Right lobe of liver (tissue), 6 donors: ENCODE results near the gene MYL12A. TPM values are rescaled to one million over a fixed set of nuclear protein-coding genes. Genes with fewer than 3 reads are reported as not detected.

ENCODE experiments used
- ATAC-seq, 4 donors: fragments of 200-7000 bp; cut with Tn5 transposase; one replicate each; pipeline ENCODE4 v1.9.1; 2020; ENCODE audit warnings: mild to moderate bottlenecking in 4 of 4, moderate library complexity in 4 of 4
- DNase-seq, 3 donors: peaks; one replicate each; pipeline ENCODE4 v3.0.0-alpha.2; 2020
- H3K27ac ChIP-seq, 3 donors: fragments of 200-600 bp; one replicate each; pipeline ENCODE4 v1.8.0; 2022
- H3K27me3 ChIP-seq, 2 donors: fragments of 200-600 bp; one replicate each; pipeline ENCODE4 v1.8.0; 2022
- H3K36me3 ChIP-seq, 4 donors: fragments of 200-600 bp; sonication (generic) in 1 of 4; one replicate each; pipeline versions ENCODE4 v1.5.1 to v1.8.0; 2017 to 2022; ENCODE audit warnings: control low read depth in 1 of 4
- H3K4me1 ChIP-seq, 4 donors: fragments of 200-600 bp; sonication (generic) in 1 of 4; one replicate each; pipeline versions ENCODE4 v1.5.1 to v1.8.0; 2017 to 2022; ENCODE audit warnings: control low read depth in 1 of 4
- H3K4me3 ChIP-seq, 3 donors: fragments of 200-600 bp; one replicate each; pipeline ENCODE4 v1.8.0; 2022
- H3K9me3 ChIP-seq, 4 donors: fragments of 200-600 bp; sonication (generic) in 1 of 4; one replicate each; pipeline versions ENCODE4 v1.5.1 to v1.8.0; 2017 to 2022; ENCODE audit warnings: control low read depth in 1 of 4
- CTCF ChIP-seq, 4 donors: fragments of 200-600 bp in 3 of 4; fragments of 450-650 bp in 1 of 4; IDR thresholded peaks; one replicate each; pipeline versions ENCODE4 v1.5.1 to v1.8.0; 2016 to 2022; ENCODE audit warnings: antibody characterized with exemption in 4 of 4, mild to moderate bottlenecking in 2 of 4
- POLR2A ChIP-seq: fragments of 450-650 bp; IDR thresholded peaks from one replicate; pipeline ENCODE4 v1.6.1; 2017; ENCODE audit warnings: antibody characterized with exemption, mild to moderate bottlenecking
- WGBS: methylation state at CpG from one replicate; pipeline ENCODE4 v1.1.6; 2018; ENCODE audit warnings: low coverage, low lambda C conversion rate; ENCODE audit not compliant: insufficient coverage; ENCODE audit errors: missing lambda C conversion rate; 5-methylcytosine and 5-hydroxymethylcytosine counted together
- intact Hi-C, 2 donors: fragments of 100-400 bp; cut with DNase I; formaldehyde crosslinking; loops; one replicate each; pipeline versions ENCODE4 v1.11.2 to v1.14.1; 2022
- total RNA-seq, 6 experiments: library from RNA; depleted of rRNA in 2 of 6; stranded (reverse); fragments of >200 nt in 2 of 6; fragmentation: NEBNext Ultra II Directional in 3 of 6; extraction: Animal tissue kit (Norgen Biotek cat#: 25700) in 3 of 6; gene quantifications; one replicate each; pipeline versions ENCODE4 v1.1.0 to v1.2.4, GENCODE V29; 2016 to 2023
- donor health status: DM: no; HTN: yes; CAD: no.
- donor health status: DM: no; HTN: no; CAD: no.
- donor health status: DM: no; HTN: no; CAD: no.
- donor health status: DM: no; HTN: yes; CAD: no.
- donor health status: DM: no; HTN: yes; CAD: no.

Gene MYL12A
- total RNA-seq, 6 experiments from 2014 or later = 82.1 to 309 (median 225) TPM

GRCh38 chr18:3230401-3231334 is 16.9 kb upstream of the MYL12A start:
- ATAC-seq (peak; percentile 68 to 92 (median 84)), DNase-seq (peak; percentile 84 to 90 (median 85))
- 24% methylated on average over 8 of the region's 9 CpGs for WGBS
- H3K36me3 ChIP-seq = no peaks in the 10 kb centered on the region
- H3K9me3 ChIP-seq = no peaks in the 10 kb centered on the region
- intact Hi-C loops = loop anchor here in 1 of 2 donors (10.0 kb wide), 1 partner anchor 76 kb away; no protein-coding TSS in a partner anchor
- H3K4me1 ChIP-seq = peaks cover 0 to 37% (median 17%) of the 10 kb centered on the region in 4 donors
- H3K4me3 ChIP-seq = peak overlapping the region in 2 of 3 donors; percentile 21 to 26
- H3K27me3 ChIP-seq = no peaks in the 10 kb centered on the region
- TF ChIP-seq POLR2A = peak; percentile 82
- no peak for TF ChIP-seq CTCF (IDR thresholded peaks at IDR 0.05)
- H3K27ac ChIP-seq = peak overlapping the region; percentile 33 to 88 (median 74)

GRCh38 chr18:3233004-3233403 is 14.6 kb upstream of the MYL12A start:
- ATAC-seq (peak; percentile 1 to 17 (median 6)), DNase-seq (no peak)
- Histone ChIP-seq H3K4me3 (no peak overlapping the region), H3K9me3 (no peaks in the 10 kb centered on the region), H3K36me3 (no peaks in the 10 kb centered on the region), H3K27me3 (no peaks in the 10 kb centered on the region), H3K4me1 (peaks cover 0 to 37% (median 17%) of the 10 kb centered on the region in 4 donors), H3K27ac (peak overlapping the region; percentile 55 to 88 (median 70))
- intact Hi-C loops = loop anchor here in 1 of 2 donors (10.0 kb wide), 1 partner anchor 78 kb away; no protein-coding TSS in a partner anchor
- TF ChIP-seq POLR2A (no peak), CTCF (IDR thresholded peaks at IDR 0.05) (no peak)
- WGBS = 44% methylated on average over 1 of the region's 1 CpG

- no peaks in the 10 kb centered on the region for H3K27me3 ChIP-seq
- H3K36me3 ChIP-seq = no peaks in the 10 kb centered on the region
- H3K4me3 ChIP-seq = no peak overlapping the region
- H3K27ac ChIP-seq = peak overlapping the region; percentile 55 to 88 (median 70)
- peaks cover 0 to 37% (median 17%) of the 10 kb centered on the region in 4 donors for H3K4me1 ChIP-seq
- no peaks in the 10 kb centered on the region for H3K9me3 ChIP-seq
- peak; percentile 60 to 79 (median 72) for ATAC-seq
- WGBS = 30% methylated on average over 4 of the region's 4 CpGs
- no peak for DNase-seq
- peak; percentile 23 for TF ChIP-seq POLR2A
- TF ChIP-seq CTCF (IDR thresholded peaks at IDR 0.05) = no peak
- intact Hi-C loops = loop anchor here in 1 of 2 donors (10.0 kb wide), 1 partner anchor 79 kb away; no protein-coding TSS in a partner anchor
Observed at GRCh38 chr18:3233433-3234168, 14.0 kb upstream of the MYL12A start.

GRCh38 chr18:3234457-3234856 is 13.1 kb upstream of the MYL12A start:
- TF ChIP-seq CTCF (IDR thresholded peaks at IDR 0.05) = no peak
- TF ChIP-seq POLR2A = no peak
- Histone ChIP-seq H3K4me3 (no peak overlapping the region), H3K27ac (peak overlapping the region; percentile 37 to 88 (median 70)), H3K9me3 (no peaks in the 10 kb centered on the region), H3K4me1 (peaks cover 0 to 37% (median 17%) of the 10 kb centered on the region in 4 donors), H3K36me3 (no peaks in the 10 kb centered on the region), H3K27me3 (no peaks in the 10 kb centered on the region)
- intact Hi-C loops = loop anchor here in 1 of 2 donors (10.0 kb wide), 1 partner anchor 80 kb away; no protein-coding TSS in a partner anchor
- ATAC-seq (peak in 2 of 4 donors; percentile 5 to 10), DNase-seq (peak in 1 of 3 donors; percentile 34)
- WGBS = 35% methylated on average over 5 of the region's 5 CpGs
